H1 (cell line): ENCODE measurements around the gene BCL2L13.

Experiments used
- ASH2L ChIP-seq: fragments of 200-600, 300-600 bp; sonication (generic); IDR thresholded peaks from one replicate; pipeline ENCODE4 v1.7.1; 2017; ENCODE audit warnings: low read length
- CREB1 ChIP-seq: IDR thresholded peaks from 2 replicates; pipeline ENCODE4 v1.6.1; 2012; ENCODE audit warnings: inconsistent platforms
- CTCF ChIP-seq, 3 experiments: IDR thresholded peaks; 1 replicate in 2 of 3; 2 replicates in 1 of 3; pipeline versions ENCODE4 v1.5.1 to v1.6.1; 2011; ENCODE audit warnings: low read length in 3 of 3, mild to moderate bottlenecking in 3 of 3, inconsistent platforms in 2 of 3, low read depth in 1 of 3, moderate library complexity in 1 of 3; ENCODE audit not compliant: insufficient read depth in 1 of 3; ENCODE audit errors: control extremely low read depth in 1 of 3
- EP300 ChIP-seq, 2 experiments: IDR thresholded peaks; 1 replicate in 1 of 2; 2 replicates in 1 of 2; pipeline ENCODE4 v1.6.1; 2011 to 2012; ENCODE audit warnings: low read depth in 2 of 2, low read length in 2 of 2, mild to moderate bottlenecking in 2 of 2, borderline replicate concordance in 1 of 2, inconsistent platforms in 1 of 2, moderate library complexity in 1 of 2
- YY1 ChIP-seq: IDR thresholded peaks from 2 replicates; pipeline ENCODE4 v1.6.1; 2011; ENCODE audit warnings: low read depth, mild to moderate bottlenecking, low read length

GRCh38 chr22:17694193-17694592 is 55.6 kb downstream of the BCL2L13 start:
- TF ChIP-seq CTCF (IDR thresholded peaks at IDR 0.05; ENCODE audit: control extremely low read depth in 1 of 3, insufficient read depth in 1 of 3, low read depth in 1 of 3, low read length in 3 of 3) (no peak), YY1 (no peak), ASH2L (no peak), EP300 (IDR thresholded peaks at IDR 0.05; ENCODE audit: borderline replicate concordance in 1 of 2, low read depth in 2 of 2, low read length in 2 of 2) (no peak), CREB1 (no peak)
